GM18517 (cell line): ENCODE results near the gene AGAP1.
"Not testable (repeated sequence)": the region's sequence is repeated elsewhere in the genome, so short reads cannot be mapped to it uniquely, and the experiment has no call there.

Experiments
- ATAC-seq: cut with Tn5 transposase; IDR thresholded peaks from one replicate; pipeline ENCODE4 v1.9.1; 2021; ENCODE audit warnings: mild to moderate bottlenecking, moderate library complexity; ENCODE audit not compliant: unreplicated experiment

Gene AGAP1

DNA sequence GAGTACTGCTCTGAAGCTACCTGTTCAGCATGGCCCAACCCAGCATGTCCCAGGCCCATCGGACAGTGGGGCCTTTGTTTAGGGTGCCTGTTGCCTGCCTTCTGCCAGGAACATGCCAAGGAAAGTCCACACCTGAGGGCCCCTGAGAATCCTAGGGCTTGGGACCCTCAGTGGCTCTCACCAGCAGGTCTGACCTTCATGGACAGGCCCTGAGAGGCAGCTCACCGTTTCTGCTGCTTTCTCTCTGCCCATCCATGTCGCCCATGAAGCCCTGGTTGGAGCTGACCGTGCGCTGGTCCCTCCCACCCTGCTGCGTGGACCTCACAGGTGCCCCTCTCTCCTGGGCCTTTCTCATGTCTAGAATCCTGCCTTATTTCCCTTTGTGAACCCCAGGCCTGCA is 550.3 kb downstream of the AGAP1 start:
- no peak for ATAC-seq

DNA sequence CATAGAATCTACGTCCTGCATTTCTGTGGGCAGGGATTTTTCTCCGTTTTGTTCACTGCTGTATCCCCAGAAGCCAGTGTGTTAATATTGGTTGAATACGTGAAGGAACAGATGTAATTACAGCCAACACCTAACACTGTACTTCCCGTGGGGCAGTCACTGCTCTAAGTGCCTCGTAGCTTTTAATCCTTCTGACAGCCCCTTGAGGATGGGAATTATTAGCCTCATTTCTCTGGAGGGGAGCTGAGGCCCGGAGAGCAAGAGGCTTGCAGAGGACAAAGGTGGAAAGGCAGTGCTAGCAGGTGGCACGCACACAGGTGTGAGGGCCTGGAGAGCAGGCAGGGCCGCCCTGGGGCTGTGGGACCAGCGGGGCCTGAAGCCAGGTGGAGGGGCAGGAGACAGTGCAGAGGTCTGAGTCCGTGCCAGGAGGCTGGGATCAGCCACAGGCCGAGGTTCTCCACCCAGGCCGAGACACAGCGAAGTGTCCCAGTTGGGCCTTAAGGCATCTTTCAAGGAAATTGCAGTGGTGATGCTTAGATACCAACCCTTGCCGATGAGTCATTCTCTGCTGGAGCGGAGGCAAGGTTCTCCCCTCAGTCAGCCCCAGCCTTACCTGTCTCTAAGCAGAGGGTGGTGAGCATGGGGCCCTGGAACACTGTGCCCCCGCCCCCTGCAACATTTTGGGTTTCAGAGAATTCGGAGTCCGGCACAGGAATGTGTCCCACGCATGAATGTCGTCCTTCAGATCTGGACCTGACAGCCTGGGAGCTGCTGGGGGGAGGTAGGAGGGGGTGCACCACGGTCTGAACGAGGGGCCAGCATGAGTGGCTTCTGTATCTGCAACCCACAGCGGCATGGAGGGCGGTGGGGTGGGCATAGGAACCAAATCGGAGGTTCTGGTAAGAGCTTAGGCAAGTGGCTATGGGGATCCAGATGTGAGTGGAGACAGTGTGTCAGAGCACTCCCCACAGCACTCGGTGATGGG is 551.7 kb downstream of the AGAP1 start:
- no peak for ATAC-seq

DNA sequence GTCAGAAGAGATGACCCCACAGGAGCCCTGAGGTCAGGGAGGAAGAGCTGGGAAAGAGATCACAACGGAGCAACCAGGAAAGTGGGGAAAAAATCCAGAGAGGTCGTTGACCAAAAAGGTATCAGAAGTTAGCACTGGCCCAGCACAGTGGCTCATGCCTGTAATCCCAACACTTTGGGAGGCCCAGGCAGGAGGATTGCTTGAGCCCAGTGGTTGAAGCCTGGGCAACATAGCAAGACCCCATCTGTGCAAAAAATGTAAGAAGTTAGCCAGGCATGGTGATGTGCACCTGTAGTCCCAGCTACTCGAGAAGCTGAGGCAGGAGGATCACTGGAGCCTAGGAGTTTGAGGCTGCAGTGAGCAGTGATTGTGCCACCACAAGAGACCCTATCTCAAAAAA is 552.9 kb downstream of the AGAP1 start:
- ATAC-seq: no peak

DNA sequence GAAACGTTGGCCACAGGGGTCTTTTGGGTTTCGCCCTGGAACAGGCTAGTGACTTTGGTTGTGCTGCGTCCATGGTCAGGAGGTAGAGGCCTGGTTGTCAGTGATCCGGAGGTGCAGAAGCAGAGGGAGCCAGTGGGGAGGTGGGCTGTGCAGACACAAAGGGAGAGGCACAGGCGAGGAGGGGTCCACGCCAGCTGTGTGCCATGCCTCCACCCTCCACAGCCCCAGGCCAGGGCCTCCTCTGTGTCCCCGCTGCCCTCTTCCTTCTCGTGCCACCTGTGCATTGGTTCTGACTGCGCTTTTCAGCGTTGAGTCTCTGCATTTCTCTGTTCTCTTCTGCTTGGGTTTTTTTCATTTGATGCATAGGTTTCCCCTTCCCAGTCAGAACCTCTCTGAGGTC is 553.3 kb downstream of the AGAP1 start:
- no peak for ATAC-seq

DNA sequence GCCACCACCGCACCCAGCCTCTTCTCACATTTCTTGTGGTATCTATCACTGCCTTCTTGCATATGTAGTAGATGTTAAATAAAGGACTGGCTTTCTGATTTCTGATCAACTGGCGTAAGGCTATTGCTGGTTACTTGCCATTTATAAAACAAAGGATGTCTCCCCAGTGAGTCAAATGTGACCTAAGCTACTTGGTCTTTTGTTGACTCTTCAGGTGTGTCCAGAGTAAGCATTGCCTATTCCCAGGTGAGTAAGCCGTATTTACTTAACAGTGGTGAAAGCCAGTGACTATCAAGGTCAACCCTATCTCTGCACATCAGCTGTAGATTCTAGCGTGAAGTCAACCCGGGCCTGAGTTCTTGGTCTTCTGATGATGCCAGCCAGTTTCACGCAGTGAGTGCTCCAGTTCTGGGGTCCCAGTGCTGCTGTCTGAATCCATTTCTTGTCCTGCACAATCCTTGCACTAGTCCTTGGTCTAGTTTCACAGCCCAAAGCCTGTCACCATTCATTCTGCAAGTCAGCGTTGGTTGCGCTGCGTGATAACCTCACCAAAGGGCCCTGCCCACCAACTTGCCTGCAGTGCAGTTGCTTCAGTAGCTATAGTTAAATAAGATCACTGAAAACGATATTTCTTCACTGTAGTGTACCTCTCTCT is 554.2 kb downstream of the AGAP1 start:
- ATAC-seq: no peak

DNA sequence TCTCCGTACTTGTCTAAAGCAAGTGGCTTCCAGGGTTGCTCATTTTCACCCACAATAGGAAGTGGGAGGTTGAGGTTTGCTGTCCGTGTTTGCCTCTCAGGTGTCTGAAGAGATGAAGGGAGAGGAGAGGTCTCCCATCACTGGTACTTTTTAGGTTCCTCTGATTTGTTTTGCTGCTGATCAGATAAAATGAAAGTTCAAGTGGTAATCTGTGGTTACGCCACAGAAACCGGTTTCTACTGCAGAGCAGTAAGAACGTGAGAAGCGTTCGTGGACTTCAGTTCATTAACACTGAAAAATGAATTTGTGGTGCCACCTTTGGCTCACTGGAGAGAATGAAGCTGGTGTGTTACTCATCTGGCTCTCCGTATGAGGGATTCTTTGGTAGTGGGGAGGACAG is 556.1 kb downstream of the AGAP1 start:
- no peak for ATAC-seq

DNA sequence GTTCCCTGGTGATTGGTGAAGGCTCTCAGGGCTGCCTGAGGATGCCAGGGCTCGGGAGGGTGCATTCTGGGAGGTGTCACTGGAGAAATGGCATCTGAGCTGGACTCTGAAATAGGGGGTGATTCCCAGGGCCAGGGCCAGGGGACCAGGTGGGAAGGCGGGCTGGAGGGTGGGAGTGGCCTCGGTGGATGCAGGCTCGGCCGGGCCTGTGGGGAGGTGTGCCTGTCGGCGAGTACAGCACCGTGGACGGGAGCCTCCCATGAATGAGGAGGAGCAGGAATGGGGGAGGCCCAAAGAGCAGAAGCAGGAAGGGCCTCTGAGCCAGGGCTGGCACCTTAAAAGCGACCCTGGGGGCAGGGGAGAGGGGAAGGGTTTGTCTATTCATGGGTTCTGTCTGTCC is 557.5 kb downstream of the AGAP1 start:
- no peak for ATAC-seq

DNA sequence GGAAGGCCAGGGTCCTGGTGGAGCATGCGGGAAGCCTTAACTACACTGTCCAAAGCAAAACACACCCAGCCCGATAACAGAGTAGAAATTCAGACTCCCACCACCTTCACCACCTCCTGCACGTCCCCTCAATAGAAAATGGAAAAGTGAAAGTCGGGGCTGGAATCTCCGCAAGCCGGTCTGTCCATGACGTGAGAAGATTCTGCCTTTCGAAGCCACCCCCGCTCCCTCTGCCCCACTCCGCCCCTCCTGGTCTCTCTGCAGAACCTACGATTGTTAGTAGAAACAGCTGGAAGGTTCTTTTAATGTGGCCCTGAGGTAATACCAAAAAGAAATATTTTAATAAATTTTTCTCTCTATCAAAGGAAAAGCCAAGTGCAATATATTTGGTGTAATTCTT is 558.0 kb downstream of the AGAP1 start:
- ATAC-seq: no peak

DNA sequence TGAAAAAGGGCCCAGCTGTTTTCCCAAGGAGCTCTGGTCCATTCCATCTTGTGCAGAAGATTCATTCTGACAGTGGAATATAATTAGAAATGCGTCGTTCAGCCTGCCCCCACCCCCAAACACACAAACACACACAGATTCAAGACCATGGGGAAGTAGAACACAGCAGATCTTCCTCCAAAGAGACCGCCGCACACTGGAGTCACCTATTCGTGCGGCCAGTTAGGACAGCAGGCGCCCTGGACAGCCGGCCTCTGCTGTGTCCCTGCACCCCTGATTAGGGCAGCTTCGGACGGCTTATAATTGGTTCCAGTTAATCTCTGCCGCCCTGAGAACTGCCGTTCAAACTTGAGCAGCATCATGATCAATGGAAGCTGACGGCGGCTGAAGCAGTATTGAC is 558.4 kb downstream of the AGAP1 start:
- no peak for ATAC-seq

DNA sequence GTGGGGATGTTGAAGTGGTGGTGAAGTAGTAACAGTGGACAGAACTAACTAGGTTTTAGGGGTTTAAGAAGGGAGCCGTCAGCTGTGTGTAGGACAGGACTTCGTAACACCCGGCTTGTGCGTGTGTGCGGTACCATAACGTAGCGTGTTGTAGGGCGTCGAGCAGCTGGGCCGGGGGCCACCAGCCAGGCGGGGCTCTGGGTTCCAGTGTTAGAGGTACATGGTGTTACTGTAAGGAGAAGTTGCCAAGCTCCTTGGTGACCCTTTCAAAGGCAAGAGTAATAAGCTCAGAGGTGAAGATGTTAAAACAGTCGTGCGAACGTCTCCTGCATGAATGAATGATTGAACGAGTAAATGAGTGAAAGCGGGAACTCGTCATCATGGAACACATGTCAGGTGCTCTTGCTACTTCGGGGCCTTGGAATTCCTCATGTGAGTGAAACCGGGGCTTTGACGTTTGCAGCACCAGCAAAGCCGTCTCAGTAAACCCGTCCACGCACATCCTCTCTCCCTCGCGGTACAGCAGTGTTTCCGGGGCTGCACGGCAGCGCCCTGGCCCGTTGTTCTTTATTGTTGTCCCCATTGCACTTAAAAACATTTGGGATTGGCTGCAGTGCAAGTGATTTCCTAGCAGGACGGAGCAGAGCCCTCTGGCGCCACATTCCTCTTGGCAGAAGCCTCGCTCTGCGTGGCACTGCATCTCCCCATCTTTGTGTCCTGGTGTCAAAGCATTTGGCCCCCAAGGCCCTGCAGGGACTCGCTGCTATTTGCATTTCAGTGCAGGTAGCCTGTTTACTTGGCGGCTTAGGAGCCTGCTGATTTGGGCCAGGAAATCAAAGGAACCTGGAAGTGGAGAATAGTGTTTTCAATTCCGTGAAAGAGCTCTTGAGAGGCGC is 559.3 kb downstream of the AGAP1 start:
- no peak for ATAC-seq

DNA sequence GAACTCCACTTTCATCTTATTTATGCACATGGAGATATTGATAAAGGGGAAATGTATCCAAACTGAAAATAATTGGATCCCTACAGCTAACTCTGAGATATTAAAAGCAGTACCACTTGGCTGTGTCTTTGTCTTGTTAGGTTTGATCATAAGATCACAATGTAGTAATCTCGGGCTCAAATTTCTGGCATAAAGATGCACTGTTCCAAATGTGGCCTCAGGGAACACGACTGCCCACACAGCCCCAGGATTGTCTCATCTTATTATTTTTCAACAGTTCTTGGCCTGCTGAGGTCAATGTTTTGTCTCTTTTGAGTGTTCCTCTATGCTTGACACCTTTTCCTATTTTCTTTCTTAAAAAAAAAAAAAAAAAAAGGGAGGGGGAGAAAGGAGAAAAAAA is 560.3 kb downstream of the AGAP1 start:
- ATAC-seq: no peak

DNA sequence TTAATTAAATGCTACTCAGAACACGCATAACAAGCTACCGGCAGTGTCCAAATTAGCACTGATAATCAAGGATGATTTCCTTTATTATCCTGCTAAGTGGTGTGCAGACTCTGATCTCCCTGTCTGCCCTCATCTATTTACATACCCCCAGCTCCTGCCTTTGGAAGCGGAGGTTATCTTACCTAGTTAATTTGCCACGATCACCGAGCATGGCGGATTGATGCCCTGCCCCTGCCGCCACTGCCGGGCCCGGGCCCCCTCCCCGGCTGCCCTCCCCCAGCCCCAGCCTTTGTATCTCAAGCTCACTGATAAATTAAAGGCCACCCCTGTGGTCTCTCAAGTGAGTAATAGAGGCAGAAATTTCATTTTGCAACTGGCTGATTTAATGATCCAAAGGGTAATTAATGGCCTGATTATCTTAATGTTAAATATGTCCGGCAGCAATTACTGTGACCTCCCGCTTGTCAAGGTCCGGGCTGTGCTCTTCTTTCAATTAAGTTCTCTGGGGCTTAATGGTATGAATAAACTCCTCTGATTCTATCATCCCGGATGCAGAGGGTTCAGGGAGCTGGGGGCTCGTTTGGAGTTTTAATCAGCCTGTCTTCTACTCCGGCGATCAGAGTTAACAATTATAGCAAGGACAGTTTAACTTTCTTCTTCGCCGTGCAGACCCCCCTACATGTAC is 560.9 kb downstream of the AGAP1 start:
- no peak for ATAC-seq

DNA sequence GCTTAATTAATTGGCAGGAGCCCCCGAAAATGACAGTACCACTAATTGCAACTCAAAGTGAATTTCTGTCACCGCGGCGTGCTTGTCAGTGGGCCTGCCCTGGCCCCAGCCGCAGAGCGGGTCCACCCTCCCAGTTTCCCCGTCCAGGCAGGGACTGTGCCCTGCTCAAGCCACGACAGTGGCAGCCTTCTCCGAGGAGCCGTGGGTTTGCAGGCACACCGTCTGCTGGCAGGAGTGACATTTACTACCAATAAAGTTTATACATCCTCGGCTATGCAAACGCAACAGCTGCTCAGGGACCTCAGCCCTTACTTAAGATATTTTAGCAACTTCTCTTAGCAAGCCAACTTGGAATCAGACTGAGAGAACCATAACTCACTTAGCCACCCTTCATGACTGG is 561.6 kb downstream of the AGAP1 start:
- ATAC-seq: no peak

DNA sequence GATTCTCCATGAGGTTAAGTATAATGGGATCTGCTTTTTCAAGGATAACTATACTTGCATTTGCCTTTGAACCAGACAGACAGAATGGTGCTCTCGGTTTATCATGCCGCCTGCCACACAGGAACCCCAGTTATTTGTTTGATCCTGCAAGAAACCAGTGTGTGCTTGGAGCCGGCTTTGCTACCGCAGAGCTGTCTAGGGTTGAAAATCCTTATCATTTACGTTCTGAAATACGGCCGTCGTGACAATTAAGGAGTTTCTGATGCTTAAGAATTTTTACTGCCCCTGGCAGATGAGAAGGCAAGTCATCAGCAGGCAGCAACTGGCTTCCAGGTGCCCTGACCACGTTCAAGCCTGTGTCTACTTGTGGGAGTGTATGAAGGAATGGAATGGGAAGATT is 562.3 kb downstream of the AGAP1 start:
- no peak for ATAC-seq

DNA sequence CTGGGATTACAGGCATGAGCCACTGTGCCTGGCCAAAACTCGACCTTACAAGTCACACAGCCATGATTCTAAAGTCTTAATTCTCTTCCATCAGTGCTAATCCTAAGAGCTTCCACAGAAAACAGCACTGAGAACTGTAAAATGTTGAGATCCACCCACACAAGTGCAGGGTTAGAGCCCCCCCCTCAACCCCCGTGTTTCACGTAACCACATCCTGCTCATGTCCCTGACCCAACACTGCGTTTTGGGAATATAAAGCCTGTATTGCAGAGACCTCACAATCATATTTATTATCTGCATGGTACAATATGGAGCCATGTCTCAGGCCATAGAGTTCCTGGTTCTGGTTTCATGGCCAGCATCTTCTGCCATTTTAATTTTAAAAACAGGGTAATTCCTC is 563.5 kb downstream of the AGAP1 start:
- ATAC-seq: no peak

DNA sequence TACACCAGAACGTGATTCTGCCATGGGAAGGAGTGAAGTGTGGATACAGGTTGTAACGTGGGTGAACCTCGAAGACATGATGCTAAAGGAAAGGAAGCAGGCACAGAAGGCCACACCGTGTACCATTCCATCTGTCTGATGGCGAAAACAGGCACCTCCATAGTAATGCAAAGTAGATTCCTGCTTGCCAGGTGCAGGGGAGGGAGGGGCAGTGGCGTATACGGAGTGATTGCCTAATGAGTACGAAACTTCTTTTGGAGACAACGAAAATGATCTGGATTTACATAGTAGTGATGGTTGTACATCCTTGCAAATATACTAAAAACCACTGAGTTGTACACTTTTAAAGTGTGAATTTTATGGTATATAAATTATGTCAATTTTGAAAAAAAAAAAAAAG is 567.7 kb downstream of the AGAP1 start:
- ATAC-seq: no peak

DNA sequence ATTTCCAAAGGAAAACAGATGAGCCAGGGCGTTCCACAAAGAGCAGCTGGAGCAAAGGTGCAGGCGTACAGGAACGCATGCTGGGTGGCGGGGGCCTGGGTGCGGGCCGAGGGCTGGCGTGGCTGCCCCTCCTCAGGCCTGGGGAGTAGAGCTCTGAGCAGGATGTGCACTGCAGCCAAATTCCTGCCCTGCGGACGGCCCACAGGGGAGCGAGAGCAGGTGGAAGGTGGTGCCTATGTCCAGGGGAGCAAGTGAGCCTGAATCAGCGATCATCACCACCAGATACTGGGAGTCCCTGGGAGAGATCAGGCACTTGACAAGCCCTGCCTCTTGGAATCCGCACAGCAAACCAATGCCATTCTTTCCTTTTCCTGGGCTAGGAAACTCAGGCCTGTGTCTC is 568.1 kb downstream of the AGAP1 start:
- no peak for ATAC-seq

DNA sequence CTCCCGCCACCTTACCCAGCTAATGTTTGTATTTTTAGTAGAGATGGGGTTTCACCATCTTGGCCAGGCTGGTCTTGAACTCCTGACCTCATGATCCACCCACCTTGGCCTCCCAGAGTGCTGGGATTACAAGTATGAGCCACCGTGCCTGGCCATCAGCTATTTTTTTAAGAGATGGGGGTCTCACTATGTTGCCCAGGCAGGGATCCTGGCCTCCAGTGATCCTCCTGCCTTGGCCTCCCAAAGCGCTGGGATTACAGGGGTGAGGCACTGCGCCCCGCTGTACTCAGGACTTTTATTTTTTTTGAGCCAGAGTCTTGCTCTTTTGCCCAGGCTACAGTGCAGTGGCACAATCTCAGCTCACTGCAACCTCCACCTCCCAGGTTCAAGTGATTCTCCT is 569.0 kb downstream of the AGAP1 start:
- not testable (repeated sequence) for ATAC-seq

DNA sequence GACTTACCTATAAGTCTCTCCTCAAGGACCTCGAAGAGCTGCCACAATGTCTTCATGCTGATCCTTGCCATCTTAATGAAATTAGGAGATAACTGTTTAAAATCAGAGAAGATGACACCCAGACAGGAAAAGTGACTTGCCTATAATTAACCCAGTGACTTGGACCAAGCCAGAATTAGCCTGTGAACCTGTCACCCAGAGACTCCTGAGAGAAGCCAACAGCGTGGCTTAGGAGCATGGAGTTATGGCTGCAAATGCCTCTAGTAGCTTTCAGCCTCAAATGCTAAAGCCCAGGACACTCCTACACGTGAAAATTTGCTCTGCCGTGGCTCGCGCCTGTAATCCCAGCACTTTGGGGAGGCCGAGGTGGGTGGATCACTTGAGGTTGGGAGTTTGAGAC is 570.2 kb downstream of the AGAP1 start:
- no peak for ATAC-seq

DNA sequence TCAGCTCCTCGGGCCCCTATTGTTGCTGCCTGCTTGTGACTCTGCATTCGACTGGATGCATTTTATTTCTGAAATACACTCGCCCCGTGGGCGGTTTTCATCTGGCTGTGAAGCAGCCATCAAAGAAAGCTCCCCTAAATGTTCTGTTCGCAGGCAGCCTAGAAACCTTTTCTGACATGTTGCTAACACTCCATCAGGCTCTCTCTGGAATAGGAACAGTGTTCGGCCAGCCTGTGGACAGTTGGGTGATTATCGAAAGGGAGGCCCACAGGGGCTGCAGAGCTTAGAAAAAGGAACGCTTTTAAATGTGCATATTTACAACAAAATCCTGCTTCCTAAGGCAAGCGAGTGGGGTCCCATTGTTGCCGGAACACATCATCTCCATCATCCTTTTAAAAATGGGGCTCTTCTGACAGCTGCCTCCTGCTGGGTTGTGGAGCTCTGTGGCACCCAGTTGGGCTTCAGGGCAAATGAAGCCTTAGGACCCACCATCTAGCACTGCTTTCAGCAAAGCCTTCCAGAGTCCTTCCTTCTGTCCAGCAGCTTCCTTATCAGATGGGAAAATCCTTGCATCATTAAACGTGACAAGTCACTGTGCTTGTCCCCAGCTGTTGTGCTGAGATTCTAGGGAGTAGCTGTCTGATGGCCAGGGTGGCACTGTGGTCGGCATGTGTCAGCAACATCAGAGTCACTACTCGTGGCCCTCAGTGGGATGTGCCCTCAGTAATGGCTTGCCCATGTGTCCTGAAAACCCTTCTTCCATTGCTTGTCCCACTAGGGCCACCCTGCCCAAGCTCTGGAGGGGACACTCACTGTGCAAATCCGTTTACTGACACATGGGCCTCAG is 571.7 kb downstream of the AGAP1 start:
- ATAC-seq: no peak
